Thymus (tissue), 11 donors: ENCODE measurements around the gene ESM1. TPM values are rescaled to one million over a fixed set of nuclear protein-coding genes. Genes with fewer than 3 reads are reported as not detected.

ENCODE experiments used
- DNase-seq, 9 donors: peaks; one replicate each; pipeline ENCODE4 v3.0.0-alpha.2; 2013; ENCODE audit warnings: low spot score in 9 of 9, low read depth in 6 of 9, missing footprints in 1 of 9
- H3K27ac ChIP-seq, 2 donors: one replicate each; pipeline ENCODE4 v1.5.1; 2013; ENCODE audit warnings: control low read depth in 1 of 2, low read depth in 1 of 2, low read length in 1 of 2, mild to moderate bottlenecking in 1 of 2, moderate library complexity in 1 of 2
- H3K27me3 ChIP-seq, 2 donors: one replicate each; pipeline ENCODE4 v1.5.1; 2013; ENCODE audit warnings: low read length in 1 of 2; ENCODE audit not compliant: control insufficient read depth in 2 of 2, insufficient read depth in 1 of 2
- H3K36me3 ChIP-seq, 2 donors: one replicate each; pipeline ENCODE4 v1.5.1; 2013; ENCODE audit warnings: low read length in 1 of 2, mild to moderate bottlenecking in 1 of 2, moderate library complexity in 1 of 2; ENCODE audit not compliant: control insufficient read depth in 2 of 2, insufficient read depth in 2 of 2
- H3K4me1 ChIP-seq, 2 donors: one replicate each; pipeline ENCODE4 v1.5.1; 2013; ENCODE audit warnings: low read length in 2 of 2; ENCODE audit not compliant: control insufficient read depth in 2 of 2, insufficient read depth in 2 of 2
- H3K4me3 ChIP-seq, 2 donors: one replicate each; pipeline ENCODE4 v1.5.1; 2013; ENCODE audit warnings: low read length in 2 of 2, control low read depth in 1 of 2, mild to moderate bottlenecking in 1 of 2
- H3K9me3 ChIP-seq, 2 donors: one replicate each; pipeline ENCODE4 v1.5.1; 2013; ENCODE audit warnings: low read length in 1 of 2, mild to moderate bottlenecking in 1 of 2; ENCODE audit not compliant: control insufficient read depth in 2 of 2, insufficient read depth in 1 of 2
- WGBS: extraction: QIAGEN DNeasy Blood & Tissue Kit; methylation state at CpG from one replicate; pipeline ENCODE4 v1.1.7; 2013; 5-methylcytosine and 5-hydroxymethylcytosine counted together
- polyA plus RNA-seq: library from polyadenylated mRNA; stranded (reverse); fragments of 200-250 nt; gene quantifications from one replicate; pipeline ENCODE4 v1.2.3, GENCODE V29; 2013
- total RNA-seq: library from RNA; stranded (reverse); fragments of 120-200 nt; gene quantifications from one replicate; pipeline ENCODE4 v1.2.4, GENCODE V29; 2013
- donor health status: healthy.

The ESM1 gene
- total and polyA plus RNA-seq, 2 donors: 0.38 to 0.62 TPM

DNA sequence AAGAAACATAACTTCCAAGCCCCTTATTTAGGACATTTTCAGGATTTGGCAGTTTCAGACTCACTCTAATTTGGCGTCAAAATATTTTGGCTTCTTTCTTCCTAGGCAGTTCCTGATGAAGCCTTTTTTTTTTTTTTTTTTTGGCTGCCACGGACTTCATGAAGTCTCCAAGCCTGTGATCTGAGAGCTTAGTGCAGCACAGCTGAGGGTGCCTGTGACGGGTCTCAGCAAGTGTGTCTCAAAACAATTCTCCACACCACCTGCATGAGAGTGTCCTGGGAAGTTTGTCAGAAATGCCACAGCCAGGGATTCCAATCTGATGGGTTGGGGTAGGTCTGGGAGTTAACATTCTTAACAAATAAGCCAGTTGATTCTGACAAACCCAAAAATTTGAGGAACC lies 6.0 kb upstream of the ESM1 start:
- peaks cover 0 to under 1% of the 10 kb centered on the region in 2 donors for H3K27me3 ChIP-seq
- H3K4me3 ChIP-seq: no peak overlapping the region
- no peak for DNase-seq
- no peaks in the 10 kb centered on the region for H3K9me3 ChIP-seq
- H3K4me1 ChIP-seq: peaks cover 0 to 3% of the 10 kb centered on the region in 2 donors
- no peaks in the 10 kb centered on the region for H3K36me3 ChIP-seq
- H3K27ac ChIP-seq: no peak overlapping the region
- 85% methylated on average over 3 of the region's 3 CpGs for WGBS

DNA sequence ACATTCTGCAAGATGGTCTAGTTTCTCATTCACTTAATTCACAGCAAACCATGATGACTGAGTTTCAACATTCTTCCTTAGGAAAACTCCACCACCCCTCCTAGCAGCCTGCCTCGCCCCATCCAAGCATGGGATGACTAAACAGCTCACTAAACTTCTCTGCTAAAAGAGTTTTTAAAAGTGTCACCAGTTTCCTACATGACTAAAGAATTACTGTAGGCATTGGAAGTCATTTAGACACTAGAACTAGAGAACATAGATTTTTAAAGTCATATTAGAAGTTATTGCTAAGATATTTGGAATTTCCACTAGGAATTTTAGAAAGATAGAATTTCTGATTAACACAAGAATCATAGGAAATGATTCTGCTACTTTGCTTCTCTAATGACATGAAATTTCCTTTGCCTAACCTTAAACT lies 5.5 kb upstream of the ESM1 start:
- no peaks in the 10 kb centered on the region for H3K36me3 ChIP-seq
- H3K9me3 ChIP-seq: no peaks in the 10 kb centered on the region
- peaks cover 0 to 3% of the 10 kb centered on the region in 2 donors for H3K4me1 ChIP-seq
- 92% methylated on average over 1 of the region's 1 CpG for WGBS
- no peak overlapping the region for H3K27ac ChIP-seq
- no peak overlapping the region for H3K4me3 ChIP-seq
- H3K27me3 ChIP-seq: peaks cover 0 to 3% of the 10 kb centered on the region in 2 donors
- DNase-seq: no peak

GRCh38 chr5:54988817-54989216 lies 3.4 kb upstream of the ESM1 start:
- 45% methylated on average over 2 of the region's 2 CpGs for WGBS
- DNase-seq: peak in 1 of 9 donors; percentile 9
- no peaks in the 10 kb centered on the region for H3K9me3 ChIP-seq
- no peaks in the 10 kb centered on the region for H3K36me3 ChIP-seq
- H3K4me3 ChIP-seq: no peak overlapping the region
- H3K27me3 ChIP-seq: peaks cover 0 to 11% of the 10 kb centered on the region in 2 donors
- peaks cover 0 to 3% of the 10 kb centered on the region in 2 donors for H3K4me1 ChIP-seq
- H3K27ac ChIP-seq: no peak overlapping the region

DNA sequence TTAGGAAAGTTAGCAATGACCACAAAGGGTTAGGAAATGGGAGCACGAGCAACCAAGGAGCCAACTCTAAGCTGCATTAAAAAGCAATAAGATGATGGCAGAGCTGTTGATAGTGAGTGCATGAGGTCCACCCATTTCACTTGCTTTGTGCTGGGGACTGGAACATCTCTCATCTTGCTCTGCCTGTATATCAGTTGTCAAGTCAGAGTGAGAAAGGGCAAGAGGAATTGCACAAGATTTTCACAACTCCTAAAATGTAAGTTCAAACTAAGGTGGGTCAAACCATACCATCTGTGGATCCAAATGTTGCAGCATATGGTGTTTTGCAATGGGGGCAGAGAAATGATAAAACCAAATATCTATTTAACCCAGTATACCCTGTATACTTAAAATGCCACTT lies 2.8 kb upstream of the ESM1 start:
- H3K9me3 ChIP-seq: no peaks in the 10 kb centered on the region
- WGBS: 99% methylated on average over 1 of the region's 1 CpG
- no peak overlapping the region for H3K27ac ChIP-seq
- peaks cover 0 to 3% of the 10 kb centered on the region in 2 donors for H3K4me1 ChIP-seq
- H3K27me3 ChIP-seq: peaks cover 0 to 11% of the 10 kb centered on the region in 2 donors
- H3K4me3 ChIP-seq: no peak overlapping the region
- H3K36me3 ChIP-seq: no peaks in the 10 kb centered on the region
- DNase-seq: no peak

DNA sequence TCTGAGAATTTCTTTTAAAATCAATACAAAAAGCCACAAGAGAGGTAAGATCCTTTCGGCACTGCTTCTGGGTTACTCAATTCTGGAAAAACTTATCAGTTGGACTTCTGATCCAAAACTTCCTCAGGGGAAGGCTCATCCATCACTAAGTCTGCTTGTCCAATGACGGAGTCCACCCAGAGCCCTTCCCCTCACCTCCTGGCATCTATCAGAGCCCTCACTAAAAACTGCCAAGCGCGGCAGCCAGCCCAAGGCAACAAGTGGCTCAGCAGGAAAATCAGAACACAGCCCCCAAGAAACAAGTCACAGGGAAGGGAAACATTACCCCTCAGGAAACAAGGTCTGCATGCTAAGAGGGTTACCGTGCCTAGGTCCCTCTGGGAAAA lies 869 bp upstream of the ESM1 start:
- Histone ChIP-seq H3K36me3 (no peaks in the 10 kb centered on the region), H3K4me1 (peaks cover 0 to 3% of the 10 kb centered on the region in 2 donors), H3K9me3 (no peaks in the 10 kb centered on the region), H3K27me3 (peaks cover 0 to 11% of the 10 kb centered on the region in 2 donors), H3K4me3 (no peak overlapping the region), H3K27ac (no peak overlapping the region)
- 93% methylated on average over 5 of the region's 5 CpGs for WGBS
- DNase-seq: no peak

DNA sequence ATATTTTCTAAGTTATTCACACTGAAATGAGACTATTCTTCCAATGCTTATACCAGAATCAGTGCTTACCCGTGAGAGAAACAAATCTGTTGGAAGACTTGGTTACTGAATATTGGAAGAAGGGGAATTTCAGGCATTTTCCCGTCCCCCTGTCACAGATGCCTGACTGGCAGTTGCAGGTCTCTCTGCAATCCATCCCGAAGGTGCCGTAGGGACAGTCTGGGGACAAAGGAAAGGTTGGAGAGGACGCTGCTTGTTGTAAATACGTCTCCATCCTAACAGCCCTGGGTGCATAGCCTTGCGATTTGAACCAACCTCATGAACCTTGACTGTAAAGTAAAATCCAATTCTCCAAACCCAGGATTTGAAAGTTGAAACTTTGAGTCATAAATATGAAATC lies 3.5 kb downstream of the ESM1 start:
- H3K36me3 ChIP-seq: no peaks in the 10 kb centered on the region
- WGBS: 95% methylated on average over 7 of the region's 7 CpGs
- no peak for DNase-seq
- H3K9me3 ChIP-seq: no peaks in the 10 kb centered on the region
- no peak overlapping the region for H3K4me3 ChIP-seq
- H3K27me3 ChIP-seq: peaks cover 0 to 11% of the 10 kb centered on the region in 2 donors
- no peaks in the 10 kb centered on the region for H3K4me1 ChIP-seq
- H3K27ac ChIP-seq: no peak overlapping the region

- H3K27ac ChIP-seq: no peak overlapping the region
- H3K36me3 ChIP-seq: no peaks in the 10 kb centered on the region
- no peak overlapping the region for H3K4me3 ChIP-seq
- DNase-seq: no peak
- no peaks in the 10 kb centered on the region for H3K4me1 ChIP-seq
- 98% methylated on average over 1 of the region's 1 CpG for WGBS
- H3K9me3 ChIP-seq: no peaks in the 10 kb centered on the region
- no peaks in the 10 kb centered on the region for H3K27me3 ChIP-seq
These were observed 9.7 kb downstream of the ESM1 start for GRCh38 chr5:54975701-54976100.

GRCh38 chr5:54969856-54970828 lies 15.3 kb downstream of the ESM1 start:
- H3K27me3 ChIP-seq: no peaks in the 10 kb centered on the region
- H3K36me3 ChIP-seq: no peaks in the 10 kb centered on the region
- H3K27ac ChIP-seq: no peak overlapping the region
- WGBS: 89% methylated on average over 5 of the region's 5 CpGs
- no peaks in the 10 kb centered on the region for H3K4me1 ChIP-seq
- no peak overlapping the region for H3K4me3 ChIP-seq
- H3K9me3 ChIP-seq: no peaks in the 10 kb centered on the region
- no peak for DNase-seq

DNA sequence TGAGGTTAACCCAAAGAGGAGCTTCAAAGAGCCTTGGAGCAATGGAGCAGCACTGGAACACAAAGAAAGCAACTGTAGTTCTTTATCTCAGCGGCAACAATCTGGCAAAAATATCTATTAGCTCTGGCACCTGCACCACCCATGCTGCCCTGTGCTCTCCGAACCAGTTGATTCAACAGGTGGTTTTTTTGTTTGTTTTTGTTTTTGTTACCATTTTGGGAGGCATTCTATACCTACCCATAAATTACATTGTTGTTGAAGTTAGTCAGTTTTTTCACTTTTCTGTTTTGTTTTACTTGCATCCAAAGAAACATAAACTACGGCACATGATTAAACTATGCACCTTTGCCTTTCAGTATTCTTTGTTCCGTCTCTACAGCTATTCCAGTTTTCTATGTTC lies 16.2 kb downstream of the ESM1 start:
- no peak for DNase-seq
- Histone ChIP-seq H3K27me3 (no peaks in the 10 kb centered on the region), H3K9me3 (no peaks in the 10 kb centered on the region), H3K4me1 (no peaks in the 10 kb centered on the region), H3K36me3 (no peaks in the 10 kb centered on the region), H3K27ac (no peak overlapping the region), H3K4me3 (no peak overlapping the region)
- WGBS: 92% methylated on average over 4 of the region's 4 CpGs
